Measurements from ENCODE around the gene EEF1AKMT4. TPM values are rescaled to one million over a fixed set of nuclear protein-coding genes. Genes with fewer than 3 reads are reported as not detected.

EEF1AKMT4 gene
- total RNA-seq = 1 to 10 TPM; 2.8 to 5.0 (median 3.2) TPM
- long read RNA-seq, donor 1, transcript EEF1AKMT4-201 (3 exons, 1,823 nt) = major isoform, 6 of 6 reads
- long read RNA-seq, donor 1, partial matches to known transcripts = 0 of 6 reads
- long read RNA-seq, donor 1, other reads (novel, unspliced or antisense) = 0 of 6 reads
- long read RNA-seq, donor 2, transcript EEF1AKMT4-201 (3 exons, 1,823 nt) = major isoform, 14 of 14 reads
- long read RNA-seq, donor 2, partial matches to known transcripts = 0 of 14 reads
- long read RNA-seq, donor 2, other reads (novel, unspliced or antisense) = 0 of 14 reads

- H3K36me3 ChIP-seq (ENCODE audit: low read depth) = no peaks in the 10 kb centered on the region
- peak within 1 kb of the TSS; percentile 87 for H3K4me3 ChIP-seq
- ATAC-seq (peak; percentile 96), DNase-seq (peak; percentile 97 to 98 (median 97))
- peak; percentile 66 for TF ChIP-seq CTCF (IDR thresholded peaks at IDR 0.05)
- intact Hi-C loops (cut with DNase I, micrococcal nuclease) = loop anchor here in 1 of 2 donors (10.0 kb wide), 1 partner anchor 355 kb away; no protein-coding TSS in a partner anchor
- peaks cover 8% of the 10 kb centered on the region for H3K4me1 ChIP-seq (ENCODE audit: low read depth)
- H3K9me3 ChIP-seq = no peaks in the 10 kb centered on the region
Observed at GRCh38 chr3:184249412-184250166, at the start of gene EEF1AKMT4. EEF1AKMT4 (plus strand) TSS chr3:184249672; CDS start chr3:184249695, 23 bp downstream.

GRCh38 chr3:184200825-184201224 lies 48.6 kb upstream of the EEF1AKMT4 start:
- Histone ChIP-seq H3K36me3 (ENCODE audit: low read depth) (no peaks in the 10 kb centered on the region), H3K4me3 (no peak overlapping the region), H3K9me3 (no peaks in the 10 kb centered on the region), H3K4me1 (ENCODE audit: low read depth) (no peaks in the 10 kb centered on the region)
- DNase-seq (no peak), ATAC-seq (no peak)
- intact Hi-C loops (cut with DNase I, micrococcal nuclease) = no loop called here
- TF ChIP-seq CTCF (IDR thresholded peaks at IDR 0.05) = no peak

DNA sequence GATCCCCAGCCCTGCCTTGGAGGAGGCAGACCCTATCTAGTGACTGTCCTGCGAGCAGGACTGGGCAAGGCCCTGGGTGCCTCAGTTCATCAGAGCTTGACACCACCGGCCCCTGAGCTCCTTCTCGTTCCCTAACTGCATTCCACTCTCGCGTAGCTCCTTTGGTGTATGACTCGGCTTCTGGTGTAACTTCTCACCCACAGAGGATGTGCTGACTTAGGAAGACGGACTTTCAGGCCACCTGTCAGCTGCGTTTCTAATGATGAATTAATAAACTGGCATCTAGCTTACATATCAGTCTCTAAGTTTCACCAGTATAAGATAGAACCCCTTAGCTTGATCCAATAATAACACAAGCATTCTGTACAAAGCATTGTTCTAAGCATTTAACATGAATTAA lies 45.9 kb upstream of the EEF1AKMT4 start:
- no peak for TF ChIP-seq CTCF (IDR thresholded peaks at IDR 0.05)
- H3K4me1 ChIP-seq (ENCODE audit: low read depth) = no peaks in the 10 kb centered on the region
- H3K36me3 ChIP-seq (ENCODE audit: low read depth) = no peaks in the 10 kb centered on the region
- no peaks in the 10 kb centered on the region for H3K9me3 ChIP-seq
- ATAC-seq (no peak), DNase-seq (no peak)
- no peak overlapping the region for H3K4me3 ChIP-seq
- intact Hi-C loops (cut with DNase I, micrococcal nuclease) = no loop called here

GRCh38 chr3:184209146-184209923 lies 40.1 kb upstream of the EEF1AKMT4 start:
- intact Hi-C loops (cut with DNase I, micrococcal nuclease) = no loop called here
- H3K9me3 ChIP-seq = no peaks in the 10 kb centered on the region
- ATAC-seq (no peak), DNase-seq (no peak)
- no peaks in the 10 kb centered on the region for H3K4me1 ChIP-seq (ENCODE audit: low read depth)
- no peak overlapping the region for H3K4me3 ChIP-seq
- TF ChIP-seq CTCF (IDR thresholded peaks at IDR 0.05) = no peak
- no peaks in the 10 kb centered on the region for H3K36me3 ChIP-seq (ENCODE audit: low read depth)

GRCh38 chr3:184211297-184211696 lies 38.2 kb upstream of the EEF1AKMT4 start:
- no peak for DNase-seq
- no peak overlapping the region for H3K4me3 ChIP-seq
- no peaks in the 10 kb centered on the region for H3K36me3 ChIP-seq (ENCODE audit: low read depth)
- TF ChIP-seq CTCF (IDR thresholded peaks at IDR 0.05) = no peak
- ATAC-seq = no peak
- intact Hi-C loops (cut with DNase I, micrococcal nuclease) = no loop called here
- H3K9me3 ChIP-seq = no peaks in the 10 kb centered on the region
- H3K4me1 ChIP-seq (ENCODE audit: low read depth) = no peaks in the 10 kb centered on the region

Data from mucosa of descending colon (tissue), 3 donors.